ENCODE results near the gene ZBTB21. TPM values are rescaled to one million over a fixed set of nuclear protein-coding genes. Genes with fewer than 3 reads are reported as not detected.

ZBTB21 gene
- total RNA-seq, 1 donor from 2014 or later = 8.4 TPM

- Mint-ChIP-seq H3K4me1 (ENCODE audit: unreplicated experiment) (peaks cover 15% of the 10 kb centered on the region), H3K9me3 (ENCODE audit: unreplicated experiment) (no peaks in the 10 kb centered on the region)
- DNase-seq (ENCODE audit: low spot score) = no peak
Observed at GRCh38 chr21:41945982-41946381, 64.2 kb downstream of the ZBTB21 start.

GRCh38 chr21:41943851-41944250 is 66.3 kb downstream of the ZBTB21 start:
- H3K9me3 Mint-ChIP-seq (ENCODE audit: unreplicated experiment) = no peaks in the 10 kb centered on the region
- no peak overlapping the region for H3K27ac Mint-ChIP-seq (ENCODE audit: unreplicated experiment)
- peaks cover 6% of the 10 kb centered on the region for H3K36me3 Mint-ChIP-seq (ENCODE audit: low read depth, unreplicated experiment)
- H3K4me1 Mint-ChIP-seq (ENCODE audit: unreplicated experiment) = peaks cover 13% of the 10 kb centered on the region
- H3K27me3 Mint-ChIP-seq (ENCODE audit: unreplicated experiment) = peaks cover 2% of the 10 kb centered on the region
- H3K4me3 Mint-ChIP-seq (ENCODE audit: unreplicated experiment) = no peak overlapping the region
- no peak for TF ChIP-seq CTCF (IDR thresholded peaks at IDR 0.05; ENCODE audit: unreplicated experiment)
- DNase-seq (ENCODE audit: low spot score) = no peak

More at GRCh38 chr21:41945982-41946381, 64.2 kb downstream of the ZBTB21 start:
- H3K27ac Mint-ChIP-seq (ENCODE audit: unreplicated experiment) = no peak overlapping the region
- H3K36me3 Mint-ChIP-seq (ENCODE audit: low read depth, unreplicated experiment) = peaks cover 8% of the 10 kb centered on the region
- no peak for TF ChIP-seq CTCF (IDR thresholded peaks at IDR 0.05; ENCODE audit: unreplicated experiment)
- no peak overlapping the region for H3K4me3 Mint-ChIP-seq (ENCODE audit: unreplicated experiment)
- H3K27me3 Mint-ChIP-seq (ENCODE audit: unreplicated experiment) = peaks cover 4% of the 10 kb centered on the region

- Mint-ChIP-seq H3K4me1 (ENCODE audit: unreplicated experiment) (peaks cover 5% of the 10 kb centered on the region), H3K4me3 (ENCODE audit: unreplicated experiment) (no peak overlapping the region), H3K27me3 (ENCODE audit: unreplicated experiment) (peaks cover 2% of the 10 kb centered on the region)
Observed at GRCh38 chr21:41942457-41942856, 67.7 kb downstream of the ZBTB21 start.

GRCh38 chr21:41941941-41942340 is 68.2 kb downstream of the ZBTB21 start:
- no peaks in the 10 kb centered on the region for H3K9me3 Mint-ChIP-seq (ENCODE audit: unreplicated experiment)
- no peak for DNase-seq (ENCODE audit: low spot score)
- peaks cover 6% of the 10 kb centered on the region for H3K36me3 Mint-ChIP-seq (ENCODE audit: low read depth, unreplicated experiment)
- TF ChIP-seq CTCF (IDR thresholded peaks at IDR 0.05; ENCODE audit: unreplicated experiment) = no peak
- no peak overlapping the region for H3K27ac Mint-ChIP-seq (ENCODE audit: unreplicated experiment)
- H3K27me3 Mint-ChIP-seq (ENCODE audit: unreplicated experiment) = peaks cover 2% of the 10 kb centered on the region
- peaks cover 5% of the 10 kb centered on the region for H3K4me1 Mint-ChIP-seq (ENCODE audit: unreplicated experiment)
- H3K4me3 Mint-ChIP-seq (ENCODE audit: unreplicated experiment) = no peak overlapping the region

More at GRCh38 chr21:41942457-41942856, 67.7 kb downstream of the ZBTB21 start:
- Mint-ChIP-seq H3K9me3 (ENCODE audit: unreplicated experiment) (no peaks in the 10 kb centered on the region), H3K27ac (ENCODE audit: unreplicated experiment) (no peak overlapping the region), H3K36me3 (ENCODE audit: low read depth, unreplicated experiment) (peaks cover 6% of the 10 kb centered on the region)
- DNase-seq (ENCODE audit: low spot score) = no peak
- TF ChIP-seq CTCF (IDR thresholded peaks at IDR 0.05; ENCODE audit: unreplicated experiment) = no peak

- H3K4me3 Mint-ChIP-seq (ENCODE audit: unreplicated experiment) = no peak overlapping the region
- H3K36me3 Mint-ChIP-seq (ENCODE audit: low read depth, unreplicated experiment) = peaks cover 6% of the 10 kb centered on the region
- H3K4me1 Mint-ChIP-seq (ENCODE audit: unreplicated experiment) = no peaks in the 10 kb centered on the region
- no peak overlapping the region for H3K27ac Mint-ChIP-seq (ENCODE audit: unreplicated experiment)
- no peak for DNase-seq (ENCODE audit: low spot score)
- TF ChIP-seq CTCF (IDR thresholded peaks at IDR 0.05; ENCODE audit: unreplicated experiment) = no peak
- peaks cover 2% of the 10 kb centered on the region for H3K27me3 Mint-ChIP-seq (ENCODE audit: unreplicated experiment)
- no peaks in the 10 kb centered on the region for H3K9me3 Mint-ChIP-seq (ENCODE audit: unreplicated experiment)
Observed at GRCh38 chr21:41940431-41940830, 69.7 kb downstream of the ZBTB21 start.

All from endothelial cell (in vitro differentiated cells).